Memory B cell (primary cell): ENCODE measurements around the gene CNNM3.

Experiments
- ATAC-seq: fragments of 150-1000 bp; cut with Tn5 transposase; 2 replicates; pipeline ENCODE4 v1.10.0; 2021; ENCODE audit warnings: low read depth, mild to moderate bottlenecking, moderate library complexity
- DNase-seq, 2 donors: peaks; one replicate each; pipeline ENCODE4 v3.0.0; 2022; ENCODE audit warnings: low spot score in 2 of 2
- H3K27ac Mint-ChIP-seq: one replicate; pipeline ENCODE4 v1.8.0; 2022; ENCODE audit warnings: mild to moderate bottlenecking, moderate library complexity, mixed read lengths
- H3K27me3 Mint-ChIP-seq: one replicate; pipeline ENCODE4 v1.8.0; 2022; ENCODE audit warnings: mixed read lengths
- H3K36me3 Mint-ChIP-seq: one replicate; pipeline ENCODE4 v1.8.0; 2022; ENCODE audit warnings: mild to moderate bottlenecking, mixed read lengths
- H3K4me1 Mint-ChIP-seq: one replicate; pipeline ENCODE4 v1.8.0; 2022; ENCODE audit warnings: mixed read lengths
- H3K4me3 Mint-ChIP-seq: one replicate; pipeline ENCODE4 v1.8.0; 2022; ENCODE audit warnings: mild to moderate bottlenecking, moderate library complexity, mixed read lengths
- H3K9me3 Mint-ChIP-seq: one replicate; pipeline ENCODE4 v1.8.0; 2022; ENCODE audit warnings: mixed read lengths

The CNNM3 gene

DNA sequence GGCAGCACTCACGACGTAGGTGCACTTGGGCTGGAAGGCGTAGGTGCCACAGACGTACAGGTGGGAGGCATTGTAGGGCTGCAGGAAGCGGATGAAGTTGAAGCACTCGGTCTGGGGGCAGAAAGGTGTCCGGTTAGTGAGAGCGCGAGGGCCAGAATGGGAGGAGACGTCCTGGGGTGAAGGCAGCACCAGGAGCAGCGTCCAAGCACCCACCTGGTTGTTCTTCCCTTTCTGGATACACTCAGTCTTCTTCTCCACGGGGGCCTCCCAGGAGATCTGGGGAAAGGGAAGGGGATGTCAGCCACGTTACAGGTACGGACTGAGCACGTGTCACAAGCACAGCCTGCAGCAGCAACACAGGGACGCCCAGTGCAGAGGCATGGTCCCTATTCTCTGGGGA lies 49.6 kb downstream of the CNNM3 start:
- ATAC-seq, result no peak
- no peaks in the 10 kb centered on the region for H3K36me3 Mint-ChIP-seq

GRCh38 chr2:96866149-96866548 lies 50.1 kb downstream of the CNNM3 start:
- H3K4me3 Mint-ChIP-seq, result no peak overlapping the region
- H3K4me1 Mint-ChIP-seq, result peaks cover 12% of the 10 kb centered on the region
- no peaks in the 10 kb centered on the region for H3K36me3 Mint-ChIP-seq
- H3K9me3 Mint-ChIP-seq, result no peaks in the 10 kb centered on the region
- ATAC-seq (no peak), DNase-seq (no peak)
- no peak overlapping the region for H3K27ac Mint-ChIP-seq
- H3K27me3 Mint-ChIP-seq, result peaks cover 11% of the 10 kb centered on the region

More for the DNA sequence above, 49.6 kb downstream of the CNNM3 start:
- no peak overlapping the region for H3K27ac Mint-ChIP-seq
- peaks cover 10% of the 10 kb centered on the region for H3K27me3 Mint-ChIP-seq
- no peak overlapping the region for H3K4me3 Mint-ChIP-seq
- no peak for DNase-seq
- peaks cover 9% of the 10 kb centered on the region for H3K4me1 Mint-ChIP-seq
- no peaks in the 10 kb centered on the region for H3K9me3 Mint-ChIP-seq

DNA sequence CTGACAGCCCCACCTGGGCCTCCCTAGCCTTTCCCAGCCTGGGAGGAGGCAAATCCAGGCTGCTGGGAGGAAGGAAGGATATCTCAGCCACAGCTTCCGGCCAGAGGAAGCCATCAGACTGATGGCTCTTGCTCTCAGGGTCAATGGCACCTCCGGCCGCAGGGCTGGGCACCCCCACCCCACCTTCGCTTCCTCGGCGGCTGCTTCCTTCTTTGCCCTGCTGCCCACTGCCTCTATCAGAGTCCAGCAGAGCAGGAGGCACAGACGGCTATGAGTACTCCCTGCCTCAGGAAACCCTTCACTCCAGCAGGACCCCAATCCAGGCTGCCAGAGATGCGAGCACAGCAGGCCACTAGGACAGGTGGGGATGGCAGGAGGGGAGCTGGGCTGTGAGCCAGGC lies 50.5 kb downstream of the CNNM3 start:
- Mint-ChIP-seq H3K9me3 (no peaks in the 10 kb centered on the region), H3K4me1 (peaks cover 12% of the 10 kb centered on the region), H3K27ac (no peak overlapping the region), H3K36me3 (no peaks in the 10 kb centered on the region), H3K27me3 (peaks cover 11% of the 10 kb centered on the region), H3K4me3 (peak overlapping the region; percentile 57)
- ATAC-seq (no peak), DNase-seq (no peak)

GRCh38 chr2:96866986-96867755 lies 51.1 kb downstream of the CNNM3 start:
- no peak for ATAC-seq
- Mint-ChIP-seq H3K27ac (no peak overlapping the region), H3K4me1 (peaks cover 12% of the 10 kb centered on the region), H3K27me3 (peaks cover 11% of the 10 kb centered on the region), H3K36me3 (no peaks in the 10 kb centered on the region), H3K9me3 (no peaks in the 10 kb centered on the region), H3K4me3 (peak overlapping the region; percentile 80)
- DNase-seq, result no peak

GRCh38 chr2:96867756-96868554 lies 51.9 kb downstream of the CNNM3 start:
- Mint-ChIP-seq H3K9me3 (no peaks in the 10 kb centered on the region), H3K27me3 (peaks cover 11% of the 10 kb centered on the region), H3K4me3 (peak overlapping the region; percentile 80), H3K36me3 (no peaks in the 10 kb centered on the region), H3K27ac (no peak overlapping the region), H3K4me1 (peaks cover 12% of the 10 kb centered on the region)
- ATAC-seq, result peak; percentile 19
- DNase-seq, result no peak

DNA sequence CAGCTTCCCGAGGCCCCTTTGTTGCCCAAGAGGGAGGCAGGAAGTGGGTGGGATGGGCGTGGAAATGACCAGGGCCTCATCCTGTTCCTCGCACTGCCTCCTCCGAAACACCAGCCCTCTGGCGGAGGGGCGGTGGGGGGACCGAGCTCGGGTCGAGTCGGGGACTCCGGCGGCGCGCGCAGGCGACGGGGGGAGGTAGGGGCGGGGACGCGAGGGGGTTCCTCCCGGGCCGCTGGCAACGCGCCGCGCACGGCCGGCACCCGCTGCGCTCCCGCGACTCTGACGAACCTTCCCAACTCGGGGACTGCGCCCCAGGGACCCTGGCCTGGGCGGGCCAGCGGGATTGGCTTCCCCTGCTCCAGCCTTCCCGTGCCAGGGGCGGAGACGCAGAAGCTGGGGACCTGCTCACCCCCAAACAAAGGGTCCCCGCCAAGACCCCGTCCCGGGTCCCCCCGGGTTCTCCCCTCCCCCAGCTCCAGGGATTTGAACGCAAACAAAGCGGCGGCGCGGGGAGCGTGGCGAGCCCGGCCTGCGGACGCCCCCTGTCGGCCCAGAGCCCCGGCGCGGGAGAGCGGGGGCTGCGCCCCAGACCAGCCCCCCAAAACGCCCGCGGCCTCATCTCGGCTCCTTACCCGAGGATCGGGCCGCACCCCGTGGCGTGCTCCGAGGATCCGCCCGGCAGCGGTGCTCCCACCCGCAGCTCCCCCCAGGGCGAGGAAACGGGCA lies 52.6 kb downstream of the CNNM3 start:
- H3K4me1 Mint-ChIP-seq, result peaks cover 12% of the 10 kb centered on the region
- ATAC-seq, result peak; percentile 32

GRCh38 chr2:96869281-96869821 lies 53.3 kb downstream of the CNNM3 start:
- Mint-ChIP-seq H3K4me3 (no peak overlapping the region), H3K27ac (no peak overlapping the region), H3K36me3 (no peaks in the 10 kb centered on the region), H3K4me1 (peaks cover 16% of the 10 kb centered on the region), H3K27me3 (peaks cover 10% of the 10 kb centered on the region), H3K9me3 (no peaks in the 10 kb centered on the region)
- DNase-seq, result no peak
- no peak for ATAC-seq

More for the DNA sequence above, 52.6 kb downstream of the CNNM3 start:
- no peak overlapping the region for H3K27ac Mint-ChIP-seq
- DNase-seq, result peak in 1 of 2 donors; percentile 63
- peaks cover 10% of the 10 kb centered on the region for H3K27me3 Mint-ChIP-seq
- H3K36me3 Mint-ChIP-seq, result no peaks in the 10 kb centered on the region
- H3K4me3 Mint-ChIP-seq, result peak overlapping the region; percentile 80
- no peaks in the 10 kb centered on the region for H3K9me3 Mint-ChIP-seq

GRCh38 chr2:96869822-96870625 lies 54.0 kb downstream of the CNNM3 start, which contains the start of gene SEMA4C:
SEMA4C (minus strand) TSS chr2:96870080; CDS start chr2:96867886, 2,194 bp downstream.
- Mint-ChIP-seq H3K27me3 (peaks cover 10% of the 10 kb centered on the region), H3K4me3 (peak within 1 kb of the TSS; percentile 82), H3K36me3 (no peaks in the 10 kb centered on the region), H3K9me3 (no peaks in the 10 kb centered on the region), H3K4me1 (peaks cover 18% of the 10 kb centered on the region), H3K27ac (no peak within 1 kb of the TSS)
- DNase-seq, result peak in 1 of 2 donors; percentile 63
- peak; percentile 20 for ATAC-seq

- ATAC-seq (no peak), DNase-seq (no peak)
- Mint-ChIP-seq H3K9me3 (no peaks in the 10 kb centered on the region), H3K4me3 (peak overlapping the region; percentile 82), H3K36me3 (no peaks in the 10 kb centered on the region), H3K27ac (no peak overlapping the region), H3K27me3 (peaks cover 7% of the 10 kb centered on the region), H3K4me1 (peaks cover 20% of the 10 kb centered on the region)
These were observed 54.7 kb downstream of the CNNM3 start for GRCh38 chr2:96870626-96871255.

DNA sequence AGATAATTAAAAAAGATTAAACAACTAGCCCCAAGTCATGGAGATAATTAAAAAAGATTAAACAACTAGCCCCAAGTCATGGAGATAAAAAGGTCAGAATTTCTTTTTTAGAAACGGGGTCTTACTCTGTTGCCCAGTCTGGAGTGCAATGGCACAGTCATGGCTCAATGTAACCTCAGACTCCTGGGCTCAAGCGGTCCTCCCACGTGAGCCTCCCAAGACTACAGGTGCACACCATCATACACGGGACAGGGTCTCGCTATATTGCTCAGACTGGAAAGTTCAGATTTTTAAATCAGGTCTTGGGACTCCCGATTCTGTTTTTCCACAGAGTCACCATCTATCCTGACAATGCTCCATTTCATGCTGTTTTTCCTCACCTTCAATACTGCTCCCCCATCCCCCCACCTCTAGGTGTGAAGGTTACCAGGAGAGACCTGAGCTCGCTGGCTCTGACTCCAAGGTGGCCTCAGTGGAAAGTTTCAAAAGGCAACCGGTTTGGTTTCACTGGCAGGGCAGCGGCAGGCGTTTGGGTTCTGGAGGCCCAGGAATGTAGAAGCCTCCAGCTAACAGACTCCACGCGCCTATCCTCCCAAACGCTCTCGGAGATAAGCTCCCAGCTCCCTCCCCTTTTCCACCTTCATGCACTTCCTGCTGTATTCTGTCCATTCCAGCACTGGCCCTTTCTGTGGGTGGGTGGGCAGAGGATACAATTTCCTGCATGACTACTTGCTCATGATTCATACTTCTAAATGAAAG lies 56.7 kb downstream of the CNNM3 start:
- ATAC-seq (no peak), DNase-seq (no peak)
- peaks cover 7% of the 10 kb centered on the region for H3K27me3 Mint-ChIP-seq
- no peak overlapping the region for H3K27ac Mint-ChIP-seq
- H3K36me3 Mint-ChIP-seq, result no peaks in the 10 kb centered on the region
- H3K4me1 Mint-ChIP-seq, result peaks cover 15% of the 10 kb centered on the region
- H3K9me3 Mint-ChIP-seq, result no peaks in the 10 kb centered on the region
- no peak overlapping the region for H3K4me3 Mint-ChIP-seq

DNA sequence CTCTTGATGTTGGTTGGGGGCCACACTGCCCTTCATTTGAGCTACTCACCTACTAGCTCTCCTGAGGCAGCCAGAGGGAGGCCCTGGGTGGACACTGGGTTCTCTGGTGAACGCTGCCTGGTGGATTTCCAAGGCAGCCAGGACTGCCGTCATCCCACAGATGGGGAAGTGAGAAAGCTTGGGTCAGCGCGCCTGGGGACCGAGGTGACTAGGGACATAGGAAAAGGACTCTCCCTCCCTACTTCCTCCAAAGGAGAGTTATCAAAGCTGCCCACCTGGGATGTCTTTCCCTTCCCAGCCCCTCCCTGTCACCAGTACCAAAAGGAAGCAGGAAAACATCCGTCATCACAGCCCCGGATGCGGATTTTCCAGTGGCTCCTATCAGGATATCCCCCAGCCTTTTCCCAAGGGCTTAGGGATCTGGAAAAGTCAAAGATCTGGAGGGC lies 57.6 kb downstream of the CNNM3 start:
- no peak overlapping the region for H3K4me3 Mint-ChIP-seq
- DNase-seq (no peak), ATAC-seq (no peak)
- H3K27ac Mint-ChIP-seq, result peak overlapping the region; percentile 94
- H3K4me1 Mint-ChIP-seq, result peaks cover 13% of the 10 kb centered on the region
- no peaks in the 10 kb centered on the region for H3K9me3 Mint-ChIP-seq
- peaks cover 7% of the 10 kb centered on the region for H3K27me3 Mint-ChIP-seq
- H3K36me3 Mint-ChIP-seq, result no peaks in the 10 kb centered on the region

DNA sequence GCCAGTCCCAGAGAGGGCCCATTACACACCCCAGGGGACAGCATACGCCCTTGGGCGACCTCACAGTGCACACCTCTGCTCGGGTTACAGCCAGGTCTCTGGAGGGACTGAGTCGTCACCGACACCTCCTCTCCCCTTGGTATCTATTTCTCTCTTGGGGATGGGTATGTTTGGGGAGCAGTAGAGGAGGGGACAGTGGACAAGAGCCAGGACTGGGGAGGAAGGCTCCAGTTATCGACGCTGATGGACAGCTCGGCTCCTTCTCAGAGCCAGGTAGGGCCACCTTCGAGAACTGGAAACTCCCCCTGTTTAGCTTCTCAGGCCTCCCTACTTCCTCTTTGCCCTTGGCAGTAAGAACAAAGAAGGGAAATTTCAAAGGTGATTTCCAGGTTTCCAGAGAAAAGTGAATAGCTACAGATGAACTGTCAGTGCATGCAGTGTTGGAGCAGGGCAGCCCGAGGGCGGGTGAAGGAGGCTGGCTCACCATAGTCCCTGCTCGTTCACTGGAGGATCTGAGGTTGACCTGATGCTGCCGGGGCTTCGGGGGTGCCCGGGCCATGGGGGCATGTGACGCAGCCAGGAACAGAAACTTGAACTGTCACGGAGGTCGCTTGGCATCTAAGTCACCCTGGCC lies 58.2 kb downstream of the CNNM3 start:
- Mint-ChIP-seq H3K27me3 (peaks cover 7% of the 10 kb centered on the region), H3K36me3 (no peaks in the 10 kb centered on the region), H3K27ac (peak overlapping the region; percentile 94), H3K4me1 (peaks cover 13% of the 10 kb centered on the region), H3K9me3 (no peaks in the 10 kb centered on the region), H3K4me3 (peak overlapping the region; percentile 71)
- peak; percentile 57 to 63 for DNase-seq
- peak; percentile 80 for ATAC-seq
